PFSK-1 (cell line): ENCODE measurements around the gene CXCL1. TPM values are rescaled to one million over a fixed set of nuclear protein-coding genes. Genes with fewer than 3 reads are reported as not detected.

Experiments
- FOXP2 ChIP-seq: optimal IDR thresholded peaks from 2 replicates; pipeline ENCODE3; 2011; ENCODE audit warnings: borderline replicate concordance, control low read depth, inconsistent platforms; ENCODE audit not compliant: insufficient read depth; ENCODE audit errors: extremely low read length, extremely low read depth
- POLR2AphosphoS5 ChIP-seq: IDR thresholded peaks from 2 replicates; pipeline ENCODE4 v1.6.1; 2012; ENCODE audit warnings: low read depth, mild to moderate bottlenecking, control low read depth, low read length, moderate library complexity
- SIN3A ChIP-seq: IDR thresholded peaks from 2 replicates; pipeline ENCODE4 v1.6.1; 2012; ENCODE audit warnings: mild to moderate bottlenecking, low read length, moderate library complexity, borderline replicate concordance; ENCODE audit not compliant: insufficient read depth
- TAF1 ChIP-seq: IDR thresholded peaks from 2 replicates; pipeline ENCODE4 v1.6.1; 2012; ENCODE audit warnings: low read length, control low read depth, borderline replicate concordance; ENCODE audit not compliant: insufficient read depth
- polyA plus RNA-seq: library from polyadenylated mRNA; unstranded; fragments of >200 nt; gene quantifications from one replicate; pipeline ENCODE4 v1.2.1, GENCODE V29; 2012; ENCODE audit warnings: low read depth, missing spikeins; ENCODE audit not compliant: insufficient read length
- TF ChIP-seq, protein P1 (sequence below), 2 experiments: IDR thresholded peaks; 2 replicates each; pipeline versions ENCODE4 v1.6.1 to v1.8.0; 2011 to 2012; ENCODE audit warnings: low read depth in 2 of 2, low read length in 2 of 2, control low read depth in 1 of 2, inconsistent platforms in 1 of 2, mild to moderate bottlenecking in 1 of 2, moderate library complexity in 1 of 2; ENCODE audit not compliant: insufficient read depth in 1 of 2

Gene CXCL1
- polyA plus RNA-seq: 1.2 TPM

DNA sequence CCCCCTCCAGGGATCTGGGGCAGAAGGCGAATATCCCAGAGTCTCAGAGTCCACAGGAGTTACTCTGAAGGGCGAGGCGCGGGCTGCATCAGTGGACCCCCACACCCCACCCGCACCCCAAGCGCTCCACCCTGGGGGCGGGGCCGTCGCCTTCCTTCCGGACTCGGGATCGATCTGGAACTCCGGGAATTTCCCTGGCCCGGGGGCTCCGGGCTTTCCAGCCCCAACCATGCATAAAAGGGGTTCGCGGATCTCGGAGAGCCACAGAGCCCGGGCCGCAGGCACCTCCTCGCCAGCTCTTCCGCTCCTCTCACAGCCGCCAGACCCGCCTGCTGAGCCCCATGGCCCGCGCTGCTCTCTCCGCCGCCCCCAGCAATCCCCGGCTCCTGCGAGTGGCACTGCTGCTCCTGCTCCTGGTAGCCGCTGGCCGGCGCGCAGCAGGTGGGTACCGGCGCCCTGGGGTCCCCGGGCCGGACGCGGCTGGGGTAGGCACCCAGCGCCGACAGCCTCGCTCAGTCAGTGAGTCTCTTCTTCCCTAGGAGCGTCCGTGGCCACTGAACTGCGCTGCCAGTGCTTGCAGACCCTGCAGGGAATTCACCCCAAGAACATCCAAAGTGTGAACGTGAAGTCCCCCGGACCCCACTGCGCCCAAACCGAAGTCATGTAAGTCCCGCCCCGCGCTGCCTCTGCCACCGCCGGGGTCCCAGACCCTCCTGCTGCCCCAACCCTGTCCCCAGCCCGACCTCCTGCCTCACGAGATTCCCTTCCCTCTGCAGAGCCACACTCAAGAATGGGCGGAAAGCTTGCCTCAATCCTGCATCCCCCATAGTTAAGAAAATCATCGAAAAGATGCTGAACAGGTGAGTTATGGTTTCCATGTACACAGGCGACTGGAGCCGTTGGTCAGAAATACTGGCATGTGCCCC is at the start of gene CXCL1:
TSS of gene CXCL1 (plus strand) at position 264 of the 926 bp plus-strand sequence. CDS start at position 342, 78 bp downstream.
- no peak for TF ChIP-seq POLR2AphosphoS5
- TF ChIP-seq, protein P1, sequence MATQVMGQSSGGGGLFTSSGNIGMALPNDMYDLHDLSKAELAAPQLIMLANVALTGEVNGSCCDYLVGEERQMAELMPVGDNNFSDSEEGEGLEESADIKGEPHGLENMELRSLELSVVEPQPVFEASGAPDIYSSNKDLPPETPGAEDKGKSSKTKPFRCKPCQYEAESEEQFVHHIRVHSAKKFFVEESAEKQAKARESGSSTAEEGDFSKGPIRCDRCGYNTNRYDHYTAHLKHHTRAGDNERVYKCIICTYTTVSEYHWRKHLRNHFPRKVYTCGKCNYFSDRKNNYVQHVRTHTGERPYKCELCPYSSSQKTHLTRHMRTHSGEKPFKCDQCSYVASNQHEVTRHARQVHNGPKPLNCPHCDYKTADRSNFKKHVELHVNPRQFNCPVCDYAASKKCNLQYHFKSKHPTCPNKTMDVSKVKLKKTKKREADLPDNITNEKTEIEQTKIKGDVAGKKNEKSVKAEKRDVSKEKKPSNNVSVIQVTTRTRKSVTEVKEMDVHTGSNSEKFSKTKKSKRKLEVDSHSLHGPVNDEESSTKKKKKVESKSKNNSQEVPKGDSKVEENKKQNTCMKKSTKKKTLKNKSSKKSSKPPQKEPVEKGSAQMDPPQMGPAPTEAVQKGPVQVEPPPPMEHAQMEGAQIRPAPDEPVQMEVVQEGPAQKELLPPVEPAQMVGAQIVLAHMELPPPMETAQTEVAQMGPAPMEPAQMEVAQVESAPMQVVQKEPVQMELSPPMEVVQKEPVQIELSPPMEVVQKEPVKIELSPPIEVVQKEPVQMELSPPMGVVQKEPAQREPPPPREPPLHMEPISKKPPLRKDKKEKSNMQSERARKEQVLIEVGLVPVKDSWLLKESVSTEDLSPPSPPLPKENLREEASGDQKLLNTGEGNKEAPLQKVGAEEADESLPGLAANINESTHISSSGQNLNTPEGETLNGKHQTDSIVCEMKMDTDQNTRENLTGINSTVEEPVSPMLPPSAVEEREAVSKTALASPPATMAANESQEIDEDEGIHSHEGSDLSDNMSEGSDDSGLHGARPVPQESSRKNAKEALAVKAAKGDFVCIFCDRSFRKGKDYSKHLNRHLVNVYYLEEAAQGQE (IDR thresholded peaks at IDR 0.05; ENCODE audit: insufficient read depth in 1 of 2, low read depth in 2 of 2, low read length in 2 of 2): no peak
- TF ChIP-seq TAF1: no peak
- no peak for TF ChIP-seq SIN3A
- no peak for TF ChIP-seq FOXP2

DNA sequence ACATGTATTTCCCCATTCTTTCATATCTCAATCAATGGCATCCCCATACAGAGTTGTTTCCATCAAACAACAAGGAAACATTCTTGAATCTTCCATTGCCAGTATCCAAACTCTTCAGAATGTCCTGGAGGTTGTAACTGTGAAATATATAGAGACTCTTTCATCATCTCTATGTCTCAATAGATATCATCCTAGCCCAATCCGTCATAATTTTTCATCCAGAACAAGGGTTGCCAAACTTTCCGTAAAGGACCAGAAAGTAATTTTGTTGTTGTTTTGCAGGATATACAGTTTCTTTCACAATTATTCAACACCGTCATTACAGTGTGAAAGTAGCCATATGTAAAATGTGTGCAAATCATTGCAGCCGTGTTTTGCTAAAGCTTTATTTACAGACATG is 47.9 kb upstream of the CXCL1 start:
- TF ChIP-seq SIN3A (no peak), POLR2AphosphoS5 (no peak), FOXP2 (no peak), TAF1 (no peak)
- TF ChIP-seq, protein P1 (IDR thresholded peaks at IDR 0.05; ENCODE audit: insufficient read depth in 1 of 2, low read depth in 2 of 2, low read length in 2 of 2): no peak

DNA sequence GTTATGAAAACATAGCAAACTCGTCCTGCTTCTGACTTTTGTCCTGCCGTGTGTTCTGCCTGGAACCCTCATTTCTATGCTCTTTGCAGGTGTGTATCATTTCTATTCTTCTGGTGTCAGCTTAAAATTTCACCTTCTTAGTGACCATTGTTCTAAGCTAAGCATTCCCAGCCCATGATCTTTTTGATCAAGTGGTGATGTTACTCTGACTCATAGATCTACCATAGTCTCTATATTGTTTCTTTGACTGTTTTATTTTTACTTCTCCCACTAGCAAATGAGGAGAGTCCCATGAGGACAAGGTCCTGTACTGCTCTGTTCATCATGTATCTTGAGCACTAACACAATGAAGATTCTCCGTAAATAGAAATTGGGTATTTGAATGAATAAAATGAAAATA is 46.8 kb upstream of the CXCL1 start:
- TF ChIP-seq TAF1: no peak

DNA sequence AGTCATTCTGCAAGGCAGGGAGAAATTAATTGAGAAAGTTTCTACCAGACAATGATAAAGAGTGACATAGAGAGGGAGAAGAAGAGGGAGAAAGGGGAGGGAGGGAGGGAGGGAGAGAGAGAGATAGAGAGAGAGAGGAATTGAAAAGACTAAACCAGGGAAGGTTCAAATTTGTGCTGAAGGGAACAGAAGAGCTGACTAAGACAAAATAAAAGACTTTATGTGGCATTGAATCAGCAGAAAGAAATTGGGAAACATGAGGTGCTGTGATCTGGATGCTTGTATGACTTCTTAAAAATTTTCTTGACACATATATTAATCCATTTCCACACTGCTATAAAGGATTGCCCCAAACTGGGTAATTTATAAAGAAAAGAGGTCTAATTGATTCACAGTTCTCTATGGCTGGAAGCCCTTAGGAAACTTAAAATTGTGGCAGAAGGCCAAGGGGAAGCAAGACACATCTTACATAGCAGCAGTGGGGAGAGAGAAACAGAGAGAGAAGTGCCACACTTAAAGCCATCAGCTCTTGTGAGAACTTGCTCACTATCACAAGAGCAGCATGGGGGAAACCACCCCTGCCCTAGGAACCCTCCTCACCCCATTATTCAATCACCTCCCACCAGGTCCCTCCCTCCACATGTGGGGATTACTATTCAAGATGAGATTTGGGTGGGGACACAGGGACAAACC is 46.2 kb upstream of the CXCL1 start:
- TF ChIP-seq, protein P1 (IDR thresholded peaks at IDR 0.05; ENCODE audit: insufficient read depth in 1 of 2, low read depth in 2 of 2, low read length in 2 of 2): no peak
- TF ChIP-seq TAF1 (no peak), FOXP2 (no peak), SIN3A (no peak), POLR2AphosphoS5 (no peak)

DNA sequence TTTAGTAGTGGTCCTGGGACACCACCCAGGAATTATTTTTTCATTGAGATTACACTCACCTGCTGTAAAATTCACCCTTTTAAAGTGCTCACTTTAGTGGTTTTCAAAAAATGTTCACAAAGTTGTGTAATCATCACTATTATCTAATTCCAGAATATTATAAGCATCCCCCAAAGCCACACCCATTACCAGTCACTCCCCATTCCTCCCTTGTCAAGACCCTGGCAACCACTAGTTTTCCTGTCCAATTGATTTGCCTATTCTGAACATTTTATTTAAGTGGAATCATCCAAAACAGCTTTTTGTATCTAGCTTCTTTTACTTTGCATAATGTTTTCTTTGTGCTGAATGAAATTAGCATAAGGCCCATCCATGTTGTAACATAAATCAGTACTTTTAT is 45.4 kb upstream of the CXCL1 start:
- TF ChIP-seq POLR2AphosphoS5 (no peak), FOXP2 (no peak), TAF1 (no peak), SIN3A (no peak)
- TF ChIP-seq, protein P1 (IDR thresholded peaks at IDR 0.05; ENCODE audit: insufficient read depth in 1 of 2, low read depth in 2 of 2, low read length in 2 of 2): no peak
